GM18502 (cell line): ENCODE data around the gene SLC50A1.
"Not testable (repeated sequence)": the region's sequence is repeated elsewhere in the genome, so short reads cannot be mapped to it uniquely, and the experiment has no call there.

Experiments used
- ATAC-seq: cut with Tn5 transposase; IDR thresholded peaks from one replicate; pipeline ENCODE4 v1.9.1; 2021; ENCODE audit warnings: mild to moderate bottlenecking; ENCODE audit not compliant: unreplicated experiment, poor library complexity

Gene SLC50A1

GRCh38 chr1:155113450-155113980, 22.1 kb upstream of the SLC50A1 start:
- no peak for ATAC-seq

GRCh38 chr1:155116113-155116764, 19.4 kb upstream of the SLC50A1 start:
- no peak for ATAC-seq

- no peak for ATAC-seq
Measured at GRCh38 chr1:155117610-155118009, 18.0 kb upstream of the SLC50A1 start.

GRCh38 chr1:155118090-155118489, 17.6 kb upstream of the SLC50A1 start:
- not testable (repeated sequence) for ATAC-seq

GRCh38 chr1:155120253-155120652, 15.4 kb upstream of the SLC50A1 start:
- ATAC-seq: no peak

GRCh38 chr1:155121249-155121648, 14.4 kb upstream of the SLC50A1 start:
- no peak for ATAC-seq

GRCh38 chr1:155122308-155122707, 13.3 kb upstream of the SLC50A1 start:
- no peak for ATAC-seq

- no peak for ATAC-seq
Measured at GRCh38 chr1:155123801-155124200, 11.9 kb upstream of the SLC50A1 start.

- no peak for ATAC-seq
Measured at GRCh38 chr1:155124503-155125463, 10.9 kb upstream of the SLC50A1 start.

- no peak for ATAC-seq
Measured at GRCh38 chr1:155125511-155125945, 10.1 kb upstream of the SLC50A1 start.

- no peak for ATAC-seq
Measured at GRCh38 chr1:155125946-155126555, 9.6 kb upstream of the SLC50A1 start.

- ATAC-seq: no peak
Measured at GRCh38 chr1:155126556-155127104, 9.0 kb upstream of the SLC50A1 start.

- no peak for ATAC-seq
Measured at GRCh38 chr1:155127105-155127966, 8.3 kb upstream of the SLC50A1 start, which contains the start of gene EFNA1. EFNA1 (plus strand) TSS chr1:155127876; CDS start chr1:155127978, 102 bp downstream.

GRCh38 chr1:155127967-155128754, 7.5 kb upstream of the SLC50A1 start:
- ATAC-seq: no peak

GRCh38 chr1:155128755-155129473, 6.7 kb upstream of the SLC50A1 start:
- ATAC-seq: no peak

- ATAC-seq: no peak
Measured at GRCh38 chr1:155130272-155131006, 5.2 kb upstream of the SLC50A1 start.

GRCh38 chr1:155131285-155131684, 4.4 kb upstream of the SLC50A1 start:
- ATAC-seq: no peak
